ENCODE data around the gene FAM3A. TPM values are rescaled to one million over a fixed set of nuclear protein-coding genes. Genes with fewer than 3 reads are reported as not detected.

Gene FAM3A
- total and polyA plus RNA-seq, 9 of the 15 experiments (the other 6 are each of a cell fraction or from before 2014, with no cell fraction given) = 0.75 to 70.6 (median 27.0) TPM

DNA sequence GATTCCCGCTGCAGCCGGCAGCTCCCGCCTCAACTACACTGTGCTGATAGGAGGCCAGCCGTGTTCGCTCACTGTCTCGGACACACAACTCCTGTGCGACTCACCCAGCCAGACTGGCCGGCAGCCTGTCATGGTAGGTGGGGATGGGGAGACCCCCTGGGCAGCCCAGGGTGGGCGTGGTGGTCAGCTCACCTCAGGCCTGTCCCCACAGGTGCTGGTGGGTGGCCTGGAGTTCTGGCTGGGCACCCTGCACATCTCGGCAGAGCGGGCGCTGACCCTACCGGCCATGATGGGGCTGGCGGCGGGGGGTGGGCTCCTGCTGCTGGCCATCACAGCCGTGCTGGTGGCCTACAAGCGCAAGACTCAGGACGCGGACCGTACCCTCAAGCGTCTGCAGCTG is 48.5 kb downstream of the FAM3A start:
- no peak for ATAC-seq
- Histone ChIP-seq H3K4me3 (no peak overlapping the region), H3K36me3 (ENCODE audit: control insufficient read depth, insufficient read depth, low read length) (peaks cover 84% of the 10 kb centered on the region; the same call in 2 of the 3 replicates), H3K27ac (ENCODE audit: extremely low read depth, low read depth, low read length) (no peak overlapping the region), H3K9me1 (ENCODE audit: control insufficient read depth, insufficient read depth, low read length) (no peaks in the 10 kb centered on the region), H3K4me2 (ENCODE audit: insufficient read depth, low read length) (no peak overlapping the region), H3K9ac (ENCODE audit: insufficient read depth in 1 of 2, low read depth in 2 of 2, low read length in 2 of 2) (no peak overlapping the region), H4K20me1 (replicated peaks; ENCODE audit: control insufficient read depth, insufficient read depth, low read length) (no peaks in the 10 kb centered on the region), H3K79me2 (ENCODE audit: control insufficient read depth, insufficient read depth, low read length) (no peaks in the 10 kb centered on the region), H3K4me1 (replicated peaks in 1 of 2; ENCODE audit: control insufficient read depth in 2 of 2, insufficient read depth in 2 of 2, low read length in 2 of 2) (peaks cover 0 to 9% of the 10 kb centered on the region in 2 experiments; a peak in 1 of 5 replicates), H3K27me3 (ENCODE audit: control insufficient read depth in 2 of 2, insufficient read depth in 2 of 2, low read length in 2 of 2) (no peaks in the 10 kb centered on the region), H2AFZ (ENCODE audit: low read depth, low read length) (no peak overlapping the region), H3K9me3 (replicated peaks; ENCODE audit: control insufficient read depth, insufficient read depth, low read depth, low read length) (no peaks in the 10 kb centered on the region)
- FAIRE-seq = no peak
- in situ Hi-C loops (cut with MboI) (no loop called here), intact Hi-C loops (cut with micrococcal nuclease) (no loop called here)
- DNase-seq (ENCODE audit: extremely low read depth in 1 of 4, low spot score in 3 of 4) = no peak
- TF ChIP-seq WHSC1 (IDR thresholded peaks at IDR 0.05; ENCODE audit: low read length) (no peak), RBFOX2 (IDR thresholded peaks at IDR 0.05; ENCODE audit: low read depth, low read length) (peak; percentile 42; the same call in 1 of the 2 replicates), RFX7 (CRISPR knock-in tag; IDR thresholded peaks at IDR 0.05) (no peak)
- 93% methylated on average over 10 of the region's 21 CpGs for WGBS (ENCODE audit: insufficient coverage, low coverage, missing lambda C conversion rate)
- BruUV-seq (replicated peaks) = no TSS peak
- ChIA-PET POLR2A (interaction anchor here (1.9 kb wide), 1 partner anchor 11 kb away, joined by 4 read pairs; the partner anchor contains the start of gene LAGE3), CTCF (ENCODE audit: low intra/inter-chr PET ratio) (no interaction called here)

DNA sequence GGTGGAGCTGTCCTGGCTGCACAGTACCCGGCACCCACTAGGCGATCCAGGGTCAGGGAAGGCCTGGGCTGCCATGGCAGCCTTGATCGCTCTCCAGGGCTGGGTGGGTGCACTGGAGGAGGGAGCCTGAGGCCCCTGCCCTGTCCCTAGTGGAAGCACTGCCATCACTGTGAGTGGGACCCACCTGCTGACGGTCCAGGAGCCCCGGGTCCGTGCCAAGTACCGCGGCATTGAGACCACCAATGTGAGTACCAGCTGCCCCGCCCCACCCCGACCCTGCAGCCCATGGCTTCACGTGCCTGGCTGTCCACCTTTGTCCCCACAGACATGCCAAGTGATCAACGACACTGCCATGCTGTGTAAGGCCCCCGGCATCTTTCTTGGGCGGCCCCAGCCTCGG is 49.1 kb downstream of the FAM3A start:
- intact Hi-C loops (cut with micrococcal nuclease) (no loop called here), in situ Hi-C loops (cut with MboI) (no loop called here)
- no TSS peak for BruUV-seq (replicated peaks)
- H3K4me1 ChIP-seq (replicated peaks in 1 of 2; ENCODE audit: control insufficient read depth in 2 of 2, insufficient read depth in 2 of 2, low read length in 2 of 2) = peaks cover 0 to 10% of the 10 kb centered on the region in 2 experiments; a peak in 1 of 5 replicates
- H2AFZ ChIP-seq (ENCODE audit: low read depth, low read length) = no peak overlapping the region
- no peaks in the 10 kb centered on the region for H3K79me2 ChIP-seq (ENCODE audit: control insufficient read depth, insufficient read depth, low read length)
- H3K9me1 ChIP-seq (ENCODE audit: control insufficient read depth, insufficient read depth, low read length) = no peaks in the 10 kb centered on the region
- 93% methylated on average over 10 of the region's 15 CpGs for WGBS (ENCODE audit: insufficient coverage, low coverage, missing lambda C conversion rate)
- ChIA-PET POLR2A (interaction anchor here (1.9 kb wide), 1 partner anchor 12 kb away, joined by 4 read pairs; the partner anchor contains the start of gene LAGE3), CTCF (ENCODE audit: low intra/inter-chr PET ratio) (no interaction called here)
- no peak overlapping the region for H3K27ac ChIP-seq (ENCODE audit: extremely low read depth, low read depth, low read length)
- H3K4me3 ChIP-seq = no peak overlapping the region
- FAIRE-seq (no peak), DNase-seq (ENCODE audit: extremely low read depth in 1 of 4, low spot score in 3 of 4) (no peak), ATAC-seq (no peak)
- no peak overlapping the region; a peak in 1 of 4 replicates for H3K9ac ChIP-seq (ENCODE audit: insufficient read depth in 1 of 2, low read depth in 2 of 2, low read length in 2 of 2)
- no peak overlapping the region for H3K4me2 ChIP-seq (ENCODE audit: insufficient read depth, low read length)
- no peaks in the 10 kb centered on the region for H3K27me3 ChIP-seq (ENCODE audit: control insufficient read depth in 2 of 2, insufficient read depth in 2 of 2, low read length in 2 of 2)
- no peaks in the 10 kb centered on the region for H4K20me1 ChIP-seq (replicated peaks; ENCODE audit: control insufficient read depth, insufficient read depth, low read length)
- H3K36me3 ChIP-seq (ENCODE audit: control insufficient read depth, insufficient read depth, low read length) = peaks cover 86% of the 10 kb centered on the region; the same call in 2 of the 3 replicates
- no peaks in the 10 kb centered on the region for H3K9me3 ChIP-seq (replicated peaks; ENCODE audit: control insufficient read depth, insufficient read depth, low read depth, low read length)
- TF ChIP-seq HNRNPH1 (optimal IDR thresholded peaks at IDR 0.05; ENCODE audit: low read depth, low read length) = no peak
- no peak for TF ChIP-seq ZNF184 (CRISPR knock-in tag; IDR thresholded peaks at IDR 0.05)
- TF ChIP-seq HOXB6 (CRISPR knock-in tag; IDR thresholded peaks at IDR 0.05; ENCODE audit: borderline replicate concordance) = no peak
- TF ChIP-seq, protein P1, sequence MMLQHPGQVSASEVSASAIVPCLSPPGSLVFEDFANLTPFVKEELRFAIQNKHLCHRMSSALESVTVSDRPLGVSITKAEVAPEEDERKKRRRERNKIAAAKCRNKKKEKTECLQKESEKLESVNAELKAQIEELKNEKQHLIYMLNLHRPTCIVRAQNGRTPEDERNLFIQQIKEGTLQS (IDR thresholded peaks at IDR 0.05) = no peak
- TF ChIP-seq, protein P1 (CRISPR knock-in tag; conservative IDR thresholded peaks at IDR 0.05) = no peak
- TF ChIP-seq XRCC3 (IDR thresholded peaks at IDR 0.05) = no peak
- no peak for TF ChIP-seq ZBTB1 (CRISPR knock-in tag; IDR thresholded peaks at IDR 0.05; ENCODE audit: borderline replicate concordance, low read depth)
- TF ChIP-seq, protein P2, sequence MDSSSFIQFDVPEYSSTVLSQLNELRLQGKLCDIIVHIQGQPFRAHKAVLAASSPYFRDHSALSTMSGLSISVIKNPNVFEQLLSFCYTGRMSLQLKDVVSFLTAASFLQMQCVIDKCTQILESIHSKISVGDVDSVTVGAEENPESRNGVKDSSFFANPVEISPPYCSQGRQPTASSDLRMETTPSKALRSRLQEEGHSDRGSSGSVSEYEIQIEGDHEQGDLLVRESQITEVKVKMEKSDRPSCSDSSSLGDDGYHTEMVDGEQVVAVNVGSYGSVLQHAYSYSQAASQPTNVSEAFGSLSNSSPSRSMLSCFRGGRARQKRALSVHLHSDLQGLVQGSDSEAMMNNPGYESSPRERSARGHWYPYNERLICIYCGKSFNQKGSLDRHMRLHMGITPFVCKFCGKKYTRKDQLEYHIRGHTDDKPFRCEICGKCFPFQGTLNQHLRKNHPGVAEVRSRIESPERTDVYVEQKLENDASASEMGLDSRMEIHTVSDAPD (CRISPR knock-in tag; IDR thresholded peaks at IDR 0.05) = no peak
- TF ChIP-seq U2AF1 (optimal IDR thresholded peaks at IDR 0.05; ENCODE audit: low read depth, low read length) = no peak
- TF ChIP-seq NBN (IDR thresholded peaks at IDR 0.05; ENCODE audit: low read depth) = no peak
- TF ChIP-seq SRSF3 (IDR thresholded peaks at IDR 0.05; ENCODE audit: insufficient read depth, low read length) = no peak
- no peak for TF ChIP-seq RHOXF2B (CRISPR knock-in tag; conservative IDR thresholded peaks at IDR 0.05)
- no peak for TF ChIP-seq CBX3 (IDR thresholded peaks at IDR 0.05; ENCODE audit: borderline replicate concordance in 1 of 2, low read length in 2 of 2)
